ENCODE data around the gene ZNF3.

GRCh38 chr7:100099452-100099851 is 17.9 kb upstream of the ZNF3 start:
- TF ChIP-seq POLR2AphosphoS5 (IDR thresholded peaks at IDR 0.05; ENCODE audit: borderline replicate concordance, low read depth, low read length) (no peak), EZH2 (IDR thresholded peaks at IDR 0.05) (no peak), FOXP2 (optimal IDR thresholded peaks at IDR 0.05; ENCODE audit: control extremely low read depth, extremely low read length, insufficient read depth) (no peak)
